Common myeloid progenitor, CD34-positive (primary cell): ENCODE data around the gene ADAMTS1.

ENCODE experiments used
- CTCF ChIA-PET: fragments of 350-600 bp; sonication (Branson Sonifier 250); formaldehyde crosslinking; loops from one replicate; lab custom pipeline; 2021; ENCODE audit warnings: antibody characterized with exemption; lab: Charles Lee
- POLR2A ChIA-PET: fragments of 350-600 bp; sonication (Branson Sonifier 250); formaldehyde crosslinking; loops from one replicate; lab custom pipeline; 2021; ENCODE audit warnings: antibody characterized with exemption; lab: Charles Lee
- DNase-seq, 3 donors: peaks; one replicate each; pipeline versions ENCODE4 v3.0.0 to v3.0.0-alpha.2; 2013
- H3K27ac ChIP-seq, 2 experiments: 1 replicate in 1 of 2; 2 replicates in 1 of 2; pipeline ENCODE4 v1.7.0; 2013; ENCODE audit warnings: inconsistent platforms in 2 of 2, low read length in 2 of 2, mild to moderate bottlenecking in 2 of 2, low read depth in 1 of 2, moderate library complexity in 1 of 2; ENCODE audit not compliant: severe bottlenecking in 2 of 2, insufficient read depth in 1 of 2, poor library complexity in 1 of 2
- H3K27me3 ChIP-seq, 5 experiments: replicated peaks in 2 of 5; 1 replicate in 3 of 5; 2 replicates in 2 of 5; pipeline versions ENCODE4 v1.6.1 to v1.7.0; 2013; ENCODE audit warnings: low read length in 4 of 5, mild to moderate bottlenecking in 2 of 5, moderate library complexity in 2 of 5, inconsistent platforms in 1 of 5; ENCODE audit not compliant: insufficient read depth in 5 of 5, control insufficient read depth in 4 of 5
- H3K36me3 ChIP-seq, 4 experiments: 1 replicate in 2 of 4; 2 replicates in 2 of 4; pipeline versions ENCODE4 v1.6.1 to v1.7.0; 2013; ENCODE audit warnings: low read length in 3 of 4, control low read depth in 1 of 4, mild to moderate bottlenecking in 1 of 4; ENCODE audit not compliant: control insufficient read depth in 4 of 4, insufficient read depth in 4 of 4
- H3K4me1 ChIP-seq, 4 experiments: 1 replicate in 3 of 4; 2 replicates in 1 of 4; pipeline versions ENCODE4 v1.6.1 to v1.7.1; 2013; ENCODE audit warnings: low read length in 3 of 4, mild to moderate bottlenecking in 3 of 4, control low read depth in 1 of 4, inconsistent platforms in 1 of 4, moderate library complexity in 1 of 4; ENCODE audit not compliant: control insufficient read depth in 4 of 4, insufficient read depth in 4 of 4; ENCODE audit errors: control extremely low read depth in 1 of 4
- H3K4me3 ChIP-seq, 7 experiments: 1 replicate in 4 of 7; 2 replicates in 3 of 7; pipeline versions ENCODE4 v1.5.1 to v1.7.0; 2013; ENCODE audit warnings: mild to moderate bottlenecking in 7 of 7, low read length in 6 of 7, moderate library complexity in 6 of 7, inconsistent platforms in 2 of 7, low read depth in 2 of 7, control low read depth in 1 of 7; ENCODE audit not compliant: insufficient read depth in 4 of 7, control insufficient read depth in 1 of 7; ENCODE audit errors: extremely low read depth in 1 of 7
- H3K9me3 ChIP-seq, 5 experiments: 1 replicate in 4 of 5; 2 replicates in 1 of 5; pipeline versions ENCODE4 v1.6.1 to v1.7.1; 2013; ENCODE audit warnings: low read length in 4 of 5, mild to moderate bottlenecking in 2 of 5, inconsistent platforms in 1 of 5, low read depth in 1 of 5, moderate library complexity in 1 of 5; ENCODE audit not compliant: control insufficient read depth in 4 of 5, insufficient read depth in 2 of 5; ENCODE audit errors: control extremely low read depth in 1 of 5
- WGBS: methylation state at CpG from one replicate; pipeline ENCODE4 v1.1.5; 2013; ENCODE audit not compliant: insufficient coverage; 5-methylcytosine and 5-hydroxymethylcytosine counted together

The ADAMTS1 gene

GRCh38 chr21:26788790-26789189 is 56.4 kb downstream of the ADAMTS1 start:
- Histone ChIP-seq H3K9me3 (no peaks in the 10 kb centered on the region), H3K27me3 (no peaks in the 10 kb centered on the region), H3K36me3 (no peaks in the 10 kb centered on the region), H3K4me3 (no peak overlapping the region), H3K4me1 (no peaks in the 10 kb centered on the region), H3K27ac (no peak overlapping the region)
- ChIA-PET CTCF (no interaction called here), POLR2A (no interaction called here)
- WGBS: 96% methylated on average over 7 of the region's 8 CpGs
- no peak for DNase-seq
